NCI-H748 (cell line): ENCODE results near the gene TMBIM6.
"Not testable (repeated sequence)": the region's sequence is repeated elsewhere in the genome, so short reads cannot be mapped to it uniquely, and the experiment has no call there.

ENCODE experiments used
- DNase-seq: peaks from one replicate; lab custom pipeline; 2025; ENCODE audit not compliant: unreplicated experiment; lab: John Stamatoyannopoulos, UW

Gene TMBIM6, protein sequence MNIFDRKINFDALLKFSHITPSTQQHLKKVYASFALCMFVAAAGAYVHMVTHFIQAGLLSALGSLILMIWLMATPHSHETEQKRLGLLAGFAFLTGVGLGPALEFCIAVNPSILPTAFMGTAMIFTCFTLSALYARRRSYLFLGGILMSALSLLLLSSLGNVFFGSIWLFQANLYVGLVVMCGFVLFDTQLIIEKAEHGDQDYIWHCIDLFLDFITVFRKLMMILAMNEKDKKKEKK

DNA sequence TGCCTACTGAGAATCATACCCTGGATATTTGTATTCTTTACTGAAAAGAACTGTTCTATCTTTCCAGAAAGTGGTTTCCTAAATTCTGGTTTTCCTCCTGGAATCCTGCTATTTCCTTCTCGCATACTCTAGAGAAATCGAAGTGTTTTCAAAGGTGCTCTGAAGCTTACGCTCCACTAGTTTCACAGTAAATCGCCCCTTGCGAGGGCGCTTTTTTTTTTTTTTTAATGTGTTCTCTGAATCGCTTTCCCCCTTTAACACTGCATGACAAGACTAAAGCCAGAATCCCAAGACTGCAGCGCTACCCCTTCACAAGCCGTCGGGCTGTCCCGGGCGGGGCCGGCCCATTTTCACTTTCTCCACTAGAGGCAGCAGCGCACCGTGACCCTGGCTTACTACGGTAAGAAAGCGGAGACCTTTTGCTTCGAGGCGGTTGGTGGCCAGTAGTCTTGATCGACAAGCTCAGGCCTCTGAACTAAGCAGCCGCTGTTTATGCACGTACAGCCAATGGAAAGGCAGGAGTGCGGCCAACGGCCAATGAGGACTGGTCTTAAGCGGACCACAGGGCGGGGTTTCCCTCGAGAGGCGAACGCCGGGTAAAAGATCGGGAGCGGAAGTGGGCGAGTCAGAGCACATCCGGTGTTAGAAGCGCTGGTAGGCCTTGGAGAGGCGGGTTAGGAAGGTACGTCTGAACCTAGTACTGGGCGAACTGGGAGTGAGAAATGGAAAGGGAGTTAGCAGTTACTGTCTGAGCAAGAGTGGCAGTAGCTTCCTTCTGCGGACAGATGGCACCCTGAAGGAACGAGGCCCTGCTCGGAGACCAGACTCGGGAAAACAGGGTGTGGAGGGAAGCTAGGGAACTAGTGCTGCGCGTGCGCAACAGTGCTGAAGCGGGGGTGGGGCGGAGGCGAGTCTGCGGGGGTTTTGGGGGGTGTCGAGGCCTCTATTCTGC is at the start of gene TMBIM6:
Gene TMBIM6, plus strand, starts transcription at position 628 of the 952 bp plus-strand sequence. CDS start 10,937 bp downstream, outside the sequence.
- peak; percentile 100 for DNase-seq

DNA sequence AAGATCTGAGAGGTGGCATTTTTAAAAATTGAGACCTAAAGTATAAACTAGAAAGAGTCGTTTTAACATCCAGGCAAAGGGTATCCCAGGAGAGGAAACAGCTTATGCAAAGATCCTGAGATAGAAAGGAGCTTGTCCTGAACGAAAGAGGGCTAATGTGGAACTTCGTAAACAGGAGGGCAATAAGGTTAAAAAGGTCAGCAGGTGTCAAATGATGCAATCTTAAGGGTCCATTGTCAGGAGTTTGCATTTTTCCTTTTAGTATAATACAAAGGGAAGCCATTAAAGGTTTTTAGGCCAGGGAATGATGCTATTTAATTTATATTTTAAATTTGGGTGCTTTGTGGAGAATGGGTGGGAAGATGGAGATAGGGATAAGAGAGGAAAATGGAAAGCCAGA is 48.5 kb upstream of the TMBIM6 start:
- peak; percentile 24 for DNase-seq

DNA sequence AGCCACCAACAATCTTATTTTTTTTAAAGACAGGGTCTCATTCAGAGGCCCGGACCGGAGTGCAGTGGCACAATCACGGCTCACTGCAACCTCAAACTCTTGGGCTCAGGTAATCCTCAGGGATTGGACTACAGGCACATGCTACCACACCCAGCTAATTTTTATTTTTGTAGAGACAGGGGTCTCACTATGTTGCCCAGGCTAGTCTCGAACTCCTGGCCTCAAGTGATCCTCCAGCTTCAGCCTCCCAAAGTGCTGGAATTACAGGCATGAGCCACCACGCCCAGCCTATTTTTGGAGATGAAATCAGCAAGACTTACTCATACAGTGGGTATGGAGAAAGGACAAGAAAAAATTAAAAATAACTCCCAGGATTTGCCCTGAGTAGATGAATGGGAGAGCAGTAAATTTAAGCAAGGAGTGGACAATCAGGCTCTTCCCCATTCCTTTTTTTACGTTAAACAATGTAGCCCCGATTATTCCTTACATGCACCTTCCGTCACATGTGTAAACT is 47.4 kb upstream of the TMBIM6 start:
- DNase-seq: no peak

DNA sequence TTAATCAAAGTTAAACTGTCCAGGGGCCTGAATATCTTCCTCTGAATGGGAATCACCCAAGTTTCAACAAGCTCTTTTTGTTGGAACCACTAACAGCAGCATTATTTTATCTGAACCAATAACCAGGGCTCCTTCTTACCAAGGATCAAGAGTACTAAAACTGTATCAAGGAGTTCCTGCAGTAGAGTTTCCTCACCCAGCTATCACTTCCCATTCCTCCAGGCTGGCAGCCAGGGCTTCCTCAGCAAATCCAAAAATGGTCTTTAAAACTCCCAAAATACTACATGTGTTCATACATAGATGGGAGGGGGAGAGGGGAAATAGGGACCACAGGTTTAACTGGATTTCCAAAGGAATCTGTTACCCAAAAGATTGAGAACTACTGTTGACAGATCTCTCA is 44.6 kb upstream of the TMBIM6 start:
- DNase-seq: no peak

DNA sequence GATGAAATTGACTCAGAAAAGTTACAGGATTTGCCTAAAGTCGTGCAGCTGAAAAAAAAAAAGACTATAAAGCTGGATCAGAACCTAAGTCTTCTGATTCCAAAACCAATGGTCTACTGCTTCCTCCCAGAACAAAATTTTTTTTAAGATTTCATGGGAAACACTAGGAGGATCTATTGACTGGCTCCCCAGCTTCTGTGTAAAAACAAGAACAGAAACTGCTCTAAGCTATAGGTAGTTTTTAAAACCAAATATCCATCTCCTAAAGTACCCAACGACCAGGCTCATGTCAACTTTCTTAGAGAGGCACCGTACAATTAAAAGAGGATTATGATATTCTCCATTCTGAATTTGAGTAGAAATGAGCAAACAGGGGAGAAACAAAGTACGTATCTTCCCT is 43.5 kb upstream of the TMBIM6 start:
- no peak for DNase-seq

DNA sequence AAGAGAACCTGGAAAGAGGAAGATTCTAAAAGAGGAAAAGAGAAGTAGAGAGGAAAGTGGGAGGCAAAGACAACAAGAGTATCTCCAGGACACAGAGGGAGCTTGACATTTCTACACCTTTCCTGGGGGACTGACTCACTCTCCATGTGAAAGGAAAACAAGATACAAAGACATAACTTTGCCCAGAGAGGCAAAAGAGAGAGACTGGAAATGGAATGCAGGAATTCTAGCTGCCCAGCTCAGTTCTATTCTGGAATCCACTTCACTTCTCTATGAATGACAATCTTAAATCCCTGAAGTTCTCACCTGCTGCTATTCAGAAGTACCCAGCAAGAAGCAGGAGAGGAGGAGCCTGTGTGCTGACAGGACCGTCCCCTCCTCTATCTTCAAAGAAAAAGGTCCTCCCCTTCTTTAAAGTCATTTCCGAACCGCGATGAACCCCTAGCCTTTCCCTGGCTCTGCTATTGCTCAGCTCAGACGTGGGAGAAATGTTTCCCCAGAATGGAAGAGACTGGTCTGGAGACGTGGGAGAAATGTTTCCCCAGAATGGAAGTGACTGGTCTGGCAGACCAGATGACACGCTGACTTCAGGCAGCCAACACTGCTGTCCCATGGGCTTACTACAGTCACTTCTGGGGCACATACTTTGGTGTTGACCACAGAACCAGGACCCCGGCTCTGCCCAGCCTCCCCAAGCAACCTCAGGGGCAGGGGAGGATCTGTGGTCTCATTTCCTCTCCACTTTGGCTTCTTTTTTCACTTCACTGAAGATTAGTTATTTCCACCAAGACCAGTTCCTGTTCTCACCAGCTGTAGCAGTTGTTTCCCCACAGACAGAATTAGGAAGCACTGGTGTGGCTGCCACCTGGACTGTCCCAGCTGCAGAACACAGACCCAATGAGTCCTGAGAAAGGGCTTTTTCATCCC is 42.5 kb upstream of the TMBIM6 start:
- DNase-seq: no peak

DNA sequence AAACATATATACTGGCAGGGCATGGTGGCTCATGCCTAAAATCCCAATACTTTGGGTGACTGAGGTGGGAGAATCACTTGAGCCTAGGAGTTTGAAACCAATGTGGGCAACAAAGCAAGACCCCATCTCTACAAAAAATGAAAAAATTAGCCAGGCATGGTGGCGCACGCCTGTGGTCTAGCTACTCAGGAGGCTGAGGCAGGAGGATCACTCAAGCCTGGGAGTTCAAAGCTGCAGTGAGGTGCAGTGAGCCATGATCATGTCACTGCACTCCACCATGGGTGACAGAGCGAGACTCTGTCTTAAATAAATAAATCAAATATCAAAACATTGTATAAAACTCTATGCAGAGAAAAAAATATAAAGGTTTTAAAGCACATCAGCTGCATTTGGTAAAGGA is 39.3 kb upstream of the TMBIM6 start:
- DNase-seq: no peak

DNA sequence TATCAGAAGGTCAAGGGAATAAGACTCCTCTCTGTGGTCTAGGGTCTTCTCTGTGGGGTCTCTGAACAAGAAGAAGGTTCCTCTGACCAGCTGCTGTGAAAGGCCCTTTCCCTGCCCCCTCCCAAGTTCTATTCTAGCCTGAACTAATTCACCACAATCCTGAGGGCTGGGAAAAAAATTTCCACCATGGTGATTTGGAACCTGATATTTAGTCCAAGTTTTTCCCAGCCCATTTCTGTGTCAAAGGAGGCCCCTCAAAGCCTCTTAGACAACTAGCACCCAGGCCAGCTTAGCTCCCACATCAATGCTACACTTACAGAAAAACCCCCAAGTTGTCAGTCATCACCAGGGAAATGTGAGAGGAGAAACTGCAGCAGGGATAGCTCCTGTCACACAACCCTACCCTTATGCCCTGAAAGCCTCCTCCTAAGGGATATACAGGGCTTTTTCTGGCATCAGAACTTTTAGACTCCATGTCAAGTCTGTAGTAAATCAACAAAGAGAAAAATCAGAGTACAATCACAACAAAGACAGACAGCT is 38.6 kb upstream of the TMBIM6 start:
- DNase-seq: no peak

DNA sequence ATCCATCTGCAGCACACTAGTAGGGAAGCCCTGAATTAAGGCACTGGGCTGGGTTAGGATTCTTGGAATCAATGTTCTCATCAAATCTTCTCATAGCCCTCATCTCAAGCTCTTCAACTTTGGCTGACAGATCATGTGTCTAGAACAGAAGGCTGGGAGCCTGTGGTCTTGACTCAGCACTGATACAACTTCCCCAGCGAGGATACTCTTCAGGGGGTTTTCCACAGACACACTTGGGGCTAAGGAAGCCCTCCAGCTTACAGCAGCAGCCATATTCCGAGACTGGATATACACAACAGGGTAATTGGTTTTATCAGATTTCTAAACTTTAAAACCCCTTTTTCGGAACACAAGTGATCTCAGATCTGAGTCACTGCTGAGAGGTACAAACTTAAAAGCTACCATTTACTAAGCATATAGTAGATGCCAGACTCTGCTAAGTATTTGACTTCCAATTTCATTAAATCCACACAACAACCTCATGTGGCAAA is 37.7 kb upstream of the TMBIM6 start:
- no peak for DNase-seq

DNA sequence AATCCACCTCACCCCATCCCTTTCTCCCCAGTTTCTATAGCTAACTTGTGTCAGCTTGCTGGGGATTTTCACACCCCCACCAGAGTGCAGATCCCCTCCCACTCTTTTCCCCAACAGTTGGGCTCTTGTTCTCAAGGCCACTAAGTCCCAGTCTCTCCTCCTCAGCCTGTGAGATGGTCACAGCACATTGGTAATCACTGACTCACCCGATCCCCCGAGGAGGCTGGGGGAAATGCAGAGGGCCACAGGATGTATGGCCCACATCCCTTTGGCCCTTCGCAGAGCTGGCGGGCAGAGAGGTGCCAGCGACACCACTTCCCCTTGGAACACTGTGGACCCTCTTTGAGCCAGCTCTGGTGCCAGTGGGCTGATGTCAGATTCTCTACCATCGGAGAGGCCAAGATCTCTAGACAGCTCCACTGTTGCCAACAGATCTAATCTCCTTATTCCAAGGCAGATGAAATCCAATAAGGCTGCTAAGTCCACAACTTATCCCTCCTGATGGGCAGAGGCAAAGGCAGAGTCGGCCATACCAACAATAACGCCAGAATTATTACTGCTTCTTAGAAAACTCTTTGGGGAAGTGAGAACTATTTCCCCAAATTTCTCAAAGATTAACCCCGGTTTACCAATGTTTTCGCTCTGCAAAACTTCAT is 35.8 kb upstream of the TMBIM6 start:
- no peak for DNase-seq

DNA sequence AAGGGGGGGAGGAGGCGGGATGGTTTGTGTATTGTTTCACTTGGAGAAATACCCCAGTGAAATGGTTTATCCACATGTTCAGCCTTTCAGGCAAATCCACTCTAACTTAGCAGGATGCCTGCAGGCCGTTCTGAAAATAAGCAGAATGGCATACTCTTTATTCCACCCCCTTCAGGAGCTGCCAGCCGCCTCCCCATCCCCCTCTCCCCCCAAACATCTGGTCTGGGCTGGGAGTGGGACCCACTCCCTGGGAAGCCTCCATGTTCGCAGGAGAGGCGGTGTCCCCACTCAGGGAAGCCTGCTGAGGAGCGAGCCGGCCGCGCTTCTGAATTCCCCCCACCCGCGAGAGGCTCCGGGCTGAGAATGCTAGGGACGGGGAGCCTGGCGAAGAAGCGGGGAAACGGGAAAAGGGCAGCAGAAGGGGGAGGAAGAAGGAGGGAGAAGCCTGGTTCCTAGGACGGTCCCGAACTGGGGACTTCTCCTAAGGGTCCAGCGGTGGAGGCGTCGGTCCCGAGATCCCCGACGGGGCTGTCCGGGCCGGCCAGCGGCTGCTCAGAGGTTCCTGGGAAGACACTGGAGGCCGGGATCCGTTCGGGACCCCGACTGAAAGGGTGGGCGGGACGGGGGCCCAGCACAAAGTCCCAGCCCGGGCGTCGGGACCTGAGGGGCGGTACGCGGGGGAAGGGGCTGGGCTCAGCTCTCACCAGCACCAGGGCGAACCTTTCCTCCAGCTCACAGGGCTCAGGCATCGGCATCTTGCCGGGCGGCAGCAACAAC is 34.8 kb upstream of the TMBIM6 start:
- DNase-seq: peak; percentile 55

DNA sequence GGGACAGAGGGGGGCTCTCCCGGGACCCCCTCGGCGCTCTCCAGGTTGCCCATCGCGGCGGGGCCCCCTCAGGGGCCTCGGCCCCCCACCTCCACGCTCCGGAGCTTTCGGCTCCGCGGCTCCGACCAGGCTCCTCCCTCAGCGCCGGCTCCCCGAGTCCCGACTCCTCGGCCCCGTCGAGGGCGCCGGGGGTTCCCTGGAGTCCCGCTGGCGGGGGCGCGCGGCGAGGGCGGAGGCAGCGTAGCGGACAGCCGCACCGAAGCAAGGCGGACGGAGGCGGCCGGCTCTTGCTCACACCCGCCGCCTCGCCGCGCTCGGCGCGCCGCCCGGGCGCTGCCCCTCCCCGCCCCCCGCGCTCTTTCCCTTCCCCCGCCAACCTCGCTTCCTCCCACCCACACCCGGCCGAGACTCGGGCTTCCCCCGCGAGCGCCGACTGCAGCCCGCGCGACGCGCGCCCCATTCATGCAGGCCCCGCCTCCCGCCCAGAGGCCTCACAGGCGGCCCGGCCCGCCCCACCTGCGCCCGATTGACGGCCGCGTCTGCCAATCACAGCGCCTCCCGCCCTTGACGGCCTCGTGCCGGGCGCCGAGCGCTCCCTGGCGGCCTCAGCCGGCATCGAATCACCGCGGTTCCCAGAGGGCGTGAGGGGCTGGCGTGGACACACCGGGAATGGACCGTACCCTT is 34.1 kb upstream of the TMBIM6 start, which contains the start of gene FMNL3:
Gene FMNL3, minus strand, starts transcription at position 278 of the 684 bp plus-strand sequence. Its CDS starts 225 bp downstream, at position 53.
- DNase-seq: peak; percentile 95

DNA sequence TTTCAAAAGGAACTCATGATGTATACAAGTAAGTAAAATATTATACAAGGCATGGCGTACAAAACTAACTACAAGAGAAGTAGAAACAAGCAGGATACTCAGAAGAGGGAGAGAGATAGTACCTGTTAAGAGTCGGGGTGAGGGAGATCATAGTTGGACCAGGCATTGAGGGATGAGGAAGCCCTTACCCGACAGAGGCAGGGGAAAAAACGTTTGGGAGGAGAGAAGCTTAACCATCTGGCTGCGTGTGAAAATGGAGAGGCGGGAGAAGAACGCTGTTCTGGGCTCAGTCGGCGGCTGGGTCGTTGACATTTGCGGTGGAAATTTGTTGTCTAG is 33.6 kb upstream of the TMBIM6 start:
- DNase-seq: no peak

DNA sequence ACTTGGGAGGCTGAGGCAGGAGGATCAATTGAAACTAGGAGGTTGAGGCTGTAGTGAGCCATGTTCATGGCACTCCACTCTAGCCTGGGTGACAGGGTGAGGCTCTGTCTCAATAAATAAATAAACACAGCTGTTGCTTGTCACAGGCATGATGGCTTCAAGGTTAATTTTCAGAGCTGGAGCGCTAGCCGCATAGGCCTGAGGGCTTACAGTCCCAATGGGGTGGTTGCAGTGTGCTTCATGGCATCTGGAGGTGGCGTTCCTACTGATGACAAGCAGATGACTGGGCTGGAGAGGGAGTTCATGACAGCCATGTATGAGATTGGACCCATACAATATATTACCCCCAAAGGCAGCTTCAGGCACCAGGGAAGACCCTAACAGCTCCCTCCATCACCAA is 32.5 kb upstream of the TMBIM6 start:
- peak; percentile 34 for DNase-seq

DNA sequence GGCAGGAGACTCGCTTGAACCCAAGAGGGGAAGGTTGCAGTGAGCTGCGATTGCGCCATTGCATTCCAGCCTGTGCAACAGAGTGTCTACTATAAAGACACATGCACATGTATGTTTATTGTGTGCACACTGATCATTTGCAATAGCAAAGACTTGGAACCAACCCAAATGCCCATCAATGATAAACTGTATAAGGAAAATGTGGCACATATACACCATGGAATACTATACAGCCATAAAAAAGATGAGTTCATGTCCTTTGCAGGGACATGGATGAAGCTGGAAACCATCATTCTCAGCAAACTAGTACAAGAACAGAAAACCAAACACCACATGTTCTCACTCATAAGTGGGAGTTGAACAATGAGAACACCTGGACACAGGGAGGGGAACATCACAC is 27.4 kb upstream of the TMBIM6 start:
- DNase-seq: not testable (repeated sequence)

DNA sequence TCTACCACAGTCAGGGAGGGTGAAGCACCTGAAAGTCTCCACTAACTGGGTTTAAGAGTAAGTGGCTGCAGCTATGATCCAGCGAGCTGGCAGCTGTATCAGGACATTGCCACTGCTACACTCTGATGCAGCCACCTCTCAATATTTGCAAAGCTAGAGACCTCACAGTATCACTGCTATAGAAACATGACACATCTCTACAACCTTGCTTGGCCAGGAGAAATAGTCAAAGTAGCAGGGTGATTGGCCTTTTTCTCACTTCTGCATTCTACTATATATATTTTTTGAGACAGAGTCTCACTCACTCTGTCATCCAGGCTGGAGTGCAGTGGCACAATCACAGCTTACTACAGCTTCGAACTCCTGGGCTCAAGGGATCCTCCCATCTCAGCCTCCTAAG is 24.8 kb upstream of the TMBIM6 start:
- DNase-seq: no peak

DNA sequence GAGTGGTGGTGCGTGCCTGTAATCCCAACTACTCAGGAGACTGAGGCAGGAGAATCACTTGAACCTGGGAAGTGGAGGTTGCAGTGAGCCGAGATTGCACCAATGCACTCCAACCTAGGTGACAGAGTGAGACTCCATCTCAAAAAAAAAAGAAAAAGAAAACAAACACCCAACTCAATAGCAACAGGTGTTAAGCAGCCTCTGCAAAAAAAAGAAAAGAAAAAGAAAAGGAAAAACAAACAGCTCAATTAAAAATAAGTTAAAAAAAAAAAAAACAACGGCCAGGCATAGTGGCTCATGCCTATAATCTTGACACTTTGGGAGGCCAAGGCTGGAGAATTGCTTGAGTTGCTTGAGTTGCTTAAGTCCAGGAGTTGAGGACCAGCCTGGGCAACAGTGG is 23.6 kb upstream of the TMBIM6 start:
- not testable (repeated sequence) for DNase-seq

DNA sequence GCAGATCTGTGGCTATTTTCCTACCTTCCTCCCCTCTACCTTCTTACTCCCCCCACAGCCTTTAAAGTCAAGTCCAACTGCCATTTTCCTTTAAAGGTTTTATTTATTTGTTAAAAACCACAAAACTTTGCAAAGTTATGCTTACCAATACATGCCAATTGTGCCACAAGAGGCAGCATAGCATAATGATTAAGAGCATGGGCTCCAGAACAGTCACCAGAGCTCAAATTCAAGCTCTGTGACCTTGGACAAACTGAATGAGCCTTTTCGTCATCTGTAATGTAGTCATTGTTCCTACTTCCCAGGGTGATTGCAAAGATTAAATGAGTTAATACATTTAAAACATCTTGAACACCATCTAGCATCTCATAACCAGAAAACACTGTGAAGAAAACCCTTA is 21.1 kb upstream of the TMBIM6 start:
- no peak for DNase-seq

DNA sequence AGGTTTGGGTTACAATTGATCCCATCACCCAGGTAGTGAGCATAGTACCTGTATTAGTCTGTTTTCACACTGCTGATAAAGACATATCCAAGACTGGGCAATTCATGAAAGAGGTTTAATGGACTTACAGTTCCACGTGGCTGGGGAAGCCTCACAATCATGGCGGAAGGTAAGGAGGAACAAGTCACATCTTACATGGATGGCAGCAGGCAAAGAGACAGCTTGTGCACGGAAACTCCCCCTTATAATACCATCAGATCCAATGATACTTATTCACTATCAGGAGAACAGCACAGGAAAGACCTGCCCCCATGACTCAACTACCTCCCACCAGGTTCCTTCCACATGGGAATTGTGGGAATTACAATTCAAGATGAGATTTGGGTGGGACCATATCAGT is 20.0 kb upstream of the TMBIM6 start:
- DNase-seq: not testable (repeated sequence)
